Upper lobe of left lung (tissue), 6 donors: ENCODE measurements around the gene MACROD2. TPM values are rescaled to one million over a fixed set of nuclear protein-coding genes. Genes with fewer than 3 reads are reported as not detected.

Source experiments
- ATAC-seq, 2 donors: fragments of 200-7000 bp; cut with Tn5 transposase; one replicate each; pipeline ENCODE4 v1.9.1; 2022; ENCODE audit warnings: mild to moderate bottlenecking in 2 of 2, moderate library complexity in 2 of 2; ENCODE audit not compliant: low FRiP score in 2 of 2
- DNase-seq, 2 donors: peaks; one replicate each; pipeline ENCODE4 v3.0.0-alpha.2; 2019 to 2020
- H3K27ac ChIP-seq, 4 donors: fragments of 200-600 bp; sonication (generic); one replicate each; pipeline ENCODE4 v1.5.1; 2016 to 2019
- H3K27me3 ChIP-seq, 4 donors: fragments of 200-600 bp; sonication (generic); one replicate each; pipeline ENCODE4 v1.5.1; 2017 to 2019
- H3K36me3 ChIP-seq, 4 donors: fragments of 200-600 bp; sonication (generic); one replicate each; pipeline ENCODE4 v1.5.1; 2016 to 2019
- H3K4me1 ChIP-seq, 4 donors: fragments of 200-600 bp; sonication (generic); one replicate each; pipeline ENCODE4 v1.5.1; 2018 to 2019
- H3K4me3 ChIP-seq, 4 donors: fragments of 200-600 bp; sonication (generic); one replicate each; pipeline ENCODE4 v1.5.1; 2017 to 2019; ENCODE audit warnings: mild to moderate bottlenecking in 2 of 4, moderate library complexity in 1 of 4
- H3K9me3 ChIP-seq, 4 donors: fragments of 200-600 bp; sonication (generic); one replicate each; pipeline ENCODE4 v1.5.1; 2018 to 2019
- EP300 ChIP-seq, 4 donors: sonication (generic); formaldehyde crosslinking; IDR thresholded peaks; one replicate each; pipeline ENCODE4 v1.5.1; 2017; ENCODE audit warnings: antibody characterized with exemption in 4 of 4, control low read depth in 2 of 4
- POLR2A ChIP-seq, 4 donors: fragments of 450-650 bp; IDR thresholded peaks; one replicate each; pipeline ENCODE4 v1.5.1; 2016 to 2017; ENCODE audit warnings: antibody characterized with exemption in 4 of 4, mild to moderate bottlenecking in 2 of 4
- POLR2AphosphoS5 ChIP-seq, 2 donors: sonication (generic); formaldehyde crosslinking; IDR thresholded peaks; one replicate each; pipeline ENCODE4 v1.5.1; 2017; ENCODE audit warnings: antibody characterized with exemption in 2 of 2
- WGBS, 2 donors: methylation state at CpG; one replicate each; pipeline ENCODE4 v1.1.5; 2017 to 2018; 5-methylcytosine and 5-hydroxymethylcytosine counted together
- total RNA-seq, 6 donors: library from RNA; depleted of rRNA in 4 of 6; stranded (reverse); fragments of >200 nt in 4 of 6; gene quantifications; one replicate each; pipeline versions ENCODE4 v1.1.0 to v1.2.1, GENCODE V29; 2016 to 2021
- TF ChIP-seq, protein P1 (sequence below), 6 experiments: fragments of 450-650 bp in 4 of 6; fragments of 200-600 bp in 2 of 6; sonication (generic) in 2 of 6; IDR thresholded peaks; one replicate each; pipeline ENCODE4 v1.5.1; 2016 to 2019; ENCODE audit warnings: antibody characterized with exemption in 6 of 6
- donor health status: DM: no; HTN: no; CAD: no; lungs with moderate emphysema.
- donor health status: DM: no; HTN: yes; CAD: no; lungs with severe emphysema.

The MACROD2 gene
- total RNA-seq, 6 donors from 2014 or later = 20.7 to 84.3 (median 36.3) TPM

DNA sequence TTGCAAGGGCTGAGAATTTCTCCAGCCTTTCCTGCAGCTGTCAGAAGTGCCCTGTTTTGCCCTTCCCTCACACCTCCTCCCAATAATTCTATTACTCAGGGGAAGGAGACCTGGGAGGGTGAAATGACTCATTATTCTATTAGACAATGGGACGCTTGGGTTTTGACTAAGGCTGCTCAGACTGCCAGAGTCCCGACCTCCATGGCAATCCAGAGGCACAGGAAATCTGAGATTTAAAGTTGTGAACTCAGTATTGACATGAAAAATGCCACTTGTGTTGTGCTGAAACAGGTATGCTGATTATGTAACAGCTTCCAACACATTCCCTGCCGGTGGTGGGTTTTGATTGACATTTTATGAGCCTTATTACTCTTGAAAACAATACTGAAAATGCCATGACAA, 967.9 kb downstream of the MACROD2 start:
- no peaks in the 10 kb centered on the region for H3K9me3 ChIP-seq
- DNase-seq (no peak), ATAC-seq (no peak)
- WGBS, 2 donors = 11 to 41% methylated on average over 3 of the region's 3 CpGs
- no peaks in the 10 kb centered on the region for H3K27me3 ChIP-seq
- no peak overlapping the region for H3K4me3 ChIP-seq
- TF ChIP-seq, protein P1, sequence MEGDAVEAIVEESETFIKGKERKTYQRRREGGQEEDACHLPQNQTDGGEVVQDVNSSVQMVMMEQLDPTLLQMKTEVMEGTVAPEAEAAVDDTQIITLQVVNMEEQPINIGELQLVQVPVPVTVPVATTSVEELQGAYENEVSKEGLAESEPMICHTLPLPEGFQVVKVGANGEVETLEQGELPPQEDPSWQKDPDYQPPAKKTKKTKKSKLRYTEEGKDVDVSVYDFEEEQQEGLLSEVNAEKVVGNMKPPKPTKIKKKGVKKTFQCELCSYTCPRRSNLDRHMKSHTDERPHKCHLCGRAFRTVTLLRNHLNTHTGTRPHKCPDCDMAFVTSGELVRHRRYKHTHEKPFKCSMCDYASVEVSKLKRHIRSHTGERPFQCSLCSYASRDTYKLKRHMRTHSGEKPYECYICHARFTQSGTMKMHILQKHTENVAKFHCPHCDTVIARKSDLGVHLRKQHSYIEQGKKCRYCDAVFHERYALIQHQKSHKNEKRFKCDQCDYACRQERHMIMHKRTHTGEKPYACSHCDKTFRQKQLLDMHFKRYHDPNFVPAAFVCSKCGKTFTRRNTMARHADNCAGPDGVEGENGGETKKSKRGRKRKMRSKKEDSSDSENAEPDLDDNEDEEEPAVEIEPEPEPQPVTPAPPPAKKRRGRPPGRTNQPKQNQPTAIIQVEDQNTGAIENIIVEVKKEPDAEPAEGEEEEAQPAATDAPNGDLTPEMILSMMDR (IDR thresholded peaks at IDR 0.05) = no peak
- no peak for TF ChIP-seq EP300 (IDR thresholded peaks at IDR 0.05)
- no peak for TF ChIP-seq POLR2AphosphoS5 (IDR thresholded peaks at IDR 0.05)
- no peak for TF ChIP-seq POLR2A (IDR thresholded peaks at IDR 0.05)
- no peaks in the 10 kb centered on the region for H3K36me3 ChIP-seq
- no peak overlapping the region for H3K27ac ChIP-seq
- no peaks in the 10 kb centered on the region for H3K4me1 ChIP-seq

DNA sequence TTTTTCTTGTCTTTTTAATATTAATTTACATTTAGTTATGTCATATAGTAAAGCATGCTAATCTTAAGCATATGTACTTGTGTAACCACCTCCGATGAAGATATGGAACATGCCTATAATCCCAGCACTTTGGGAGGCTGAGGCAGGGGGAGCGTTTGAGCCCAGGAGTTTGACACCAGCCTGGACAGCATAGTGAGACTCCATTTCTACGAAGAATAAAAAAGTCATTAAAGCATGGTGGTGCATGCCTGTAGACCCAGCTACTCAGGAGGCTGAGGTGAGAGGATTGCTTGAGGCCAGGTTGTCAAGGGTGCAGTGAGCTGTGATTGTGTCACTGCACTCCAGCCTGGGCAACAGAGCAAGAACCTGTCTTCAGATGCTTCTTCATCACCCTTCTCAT, 970.9 kb downstream of the MACROD2 start:
- Histone ChIP-seq H3K27me3 (no peaks in the 10 kb centered on the region), H3K4me1 (no peaks in the 10 kb centered on the region), H3K27ac (no peak overlapping the region), H3K9me3 (no peaks in the 10 kb centered on the region), H3K36me3 (no peaks in the 10 kb centered on the region), H3K4me3 (no peak overlapping the region)
- ATAC-seq (no peak), DNase-seq (no peak)
- 90 to 97% methylated on average over 3 of the region's 3 CpGs for WGBS, 2 donors
- TF ChIP-seq POLR2A (IDR thresholded peaks at IDR 0.05) = no peak
- TF ChIP-seq POLR2AphosphoS5 (IDR thresholded peaks at IDR 0.05) = no peak
- no peak for TF ChIP-seq EP300 (IDR thresholded peaks at IDR 0.05)
- TF ChIP-seq, protein P1 (IDR thresholded peaks at IDR 0.05) = no peak

DNA sequence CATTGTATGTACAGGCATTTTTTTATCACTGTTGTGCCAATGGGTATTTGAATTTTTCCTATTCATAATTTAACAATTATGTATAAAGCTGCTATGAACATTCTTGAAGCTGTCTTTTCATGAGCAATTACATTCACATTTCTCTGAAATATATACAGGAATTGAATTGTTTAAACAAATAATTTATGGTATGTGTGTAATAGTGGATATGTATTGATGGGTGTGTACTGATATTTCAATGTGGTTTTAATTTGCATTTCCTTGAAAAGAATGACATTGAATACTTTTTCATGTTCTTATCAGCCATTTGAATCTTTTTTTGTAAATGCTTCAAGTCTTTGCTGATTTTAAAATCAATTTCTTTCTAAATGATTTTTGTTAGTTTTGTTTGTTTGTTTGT, 971.5 kb downstream of the MACROD2 start:
- ATAC-seq (no peak), DNase-seq (no peak)
- H3K27me3 ChIP-seq = no peaks in the 10 kb centered on the region
- no peak overlapping the region for H3K27ac ChIP-seq
- H3K4me3 ChIP-seq = no peak overlapping the region
- TF ChIP-seq POLR2AphosphoS5 (IDR thresholded peaks at IDR 0.05) = no peak
- TF ChIP-seq, protein P1 (IDR thresholded peaks at IDR 0.05) = no peak
- TF ChIP-seq POLR2A (IDR thresholded peaks at IDR 0.05) = no peak
- no peak for TF ChIP-seq EP300 (IDR thresholded peaks at IDR 0.05)
- no peaks in the 10 kb centered on the region for H3K36me3 ChIP-seq
- H3K9me3 ChIP-seq = no peaks in the 10 kb centered on the region
- H3K4me1 ChIP-seq = no peaks in the 10 kb centered on the region

DNA sequence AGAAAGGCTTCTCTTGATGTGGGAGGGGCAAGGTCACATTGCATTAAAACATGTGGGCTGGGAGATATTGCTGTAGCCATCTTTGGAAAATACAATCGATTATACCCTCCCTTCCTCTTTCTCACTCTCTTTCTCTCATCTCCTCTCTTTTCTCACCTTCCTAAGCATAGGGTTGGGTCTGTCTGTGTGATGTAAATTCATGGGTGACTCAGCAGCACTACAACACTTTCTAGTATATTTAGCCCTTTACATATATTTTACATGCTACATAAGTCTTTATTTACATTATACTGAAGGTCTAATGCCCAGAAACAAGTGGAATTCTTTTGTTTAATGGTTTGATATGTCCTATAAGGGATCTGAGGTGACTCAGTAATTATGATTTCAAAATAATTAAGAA, 976.9 kb downstream of the MACROD2 start:
- DNase-seq (no peak), ATAC-seq (no peak)
- H3K4me1 ChIP-seq = no peaks in the 10 kb centered on the region
- no peak overlapping the region for H3K4me3 ChIP-seq
- 65 to 84% methylated on average over 1 of the region's 1 CpG for WGBS, 2 donors
- H3K27me3 ChIP-seq = no peaks in the 10 kb centered on the region
- no peak overlapping the region for H3K27ac ChIP-seq
- H3K36me3 ChIP-seq = no peaks in the 10 kb centered on the region
- TF ChIP-seq EP300 (IDR thresholded peaks at IDR 0.05) (no peak), POLR2AphosphoS5 (IDR thresholded peaks at IDR 0.05) (no peak), POLR2A (IDR thresholded peaks at IDR 0.05) (no peak)
- TF ChIP-seq, protein P1 (IDR thresholded peaks at IDR 0.05) = no peak
- H3K9me3 ChIP-seq = no peaks in the 10 kb centered on the region

DNA sequence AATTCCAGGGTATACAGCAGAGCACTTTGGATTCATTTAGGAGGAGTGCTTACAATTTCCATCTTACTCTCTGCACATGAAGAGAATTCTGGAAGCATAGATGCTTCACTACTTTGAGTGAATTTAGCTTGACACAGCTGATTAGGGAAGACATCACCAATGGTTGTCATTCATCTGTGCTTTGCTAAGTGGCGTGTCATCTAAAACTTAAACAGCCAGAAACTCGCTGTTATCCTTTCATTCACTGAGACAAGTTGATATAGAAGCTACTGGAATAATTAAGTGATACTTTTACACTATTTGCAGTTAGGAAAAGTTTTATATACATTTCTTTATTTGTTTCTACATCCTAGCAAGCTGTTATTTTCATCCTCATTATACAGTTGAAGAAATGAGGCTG, 977.4 kb downstream of the MACROD2 start:
- Histone ChIP-seq H3K27me3 (no peaks in the 10 kb centered on the region), H3K4me1 (no peaks in the 10 kb centered on the region), H3K36me3 (no peaks in the 10 kb centered on the region), H3K9me3 (no peaks in the 10 kb centered on the region), H3K4me3 (no peak overlapping the region), H3K27ac (no peak overlapping the region)
- DNase-seq = no peak
- WGBS, 2 donors = 87 to 92% methylated on average over 2 of the region's 2 CpGs
- ATAC-seq = no peak
- no peak for TF ChIP-seq POLR2AphosphoS5 (IDR thresholded peaks at IDR 0.05)
- TF ChIP-seq EP300 (IDR thresholded peaks at IDR 0.05) = no peak
- no peak for TF ChIP-seq POLR2A (IDR thresholded peaks at IDR 0.05)
- TF ChIP-seq, protein P1 (IDR thresholded peaks at IDR 0.05) = no peak
